HG03342 (cell line): ENCODE measurements around the gene CA5A.
"Not testable (repeated sequence)": the region's sequence is repeated elsewhere in the genome, so short reads cannot be mapped to it uniquely, and the experiment has no call there.

Experiments used
- ATAC-seq: cut with Tn5 transposase; IDR thresholded peaks from one replicate; pipeline ENCODE4 v1.9.1; 2021; ENCODE audit warnings: mild to moderate bottlenecking, moderate library complexity; ENCODE audit not compliant: unreplicated experiment

Gene CA5A

DNA sequence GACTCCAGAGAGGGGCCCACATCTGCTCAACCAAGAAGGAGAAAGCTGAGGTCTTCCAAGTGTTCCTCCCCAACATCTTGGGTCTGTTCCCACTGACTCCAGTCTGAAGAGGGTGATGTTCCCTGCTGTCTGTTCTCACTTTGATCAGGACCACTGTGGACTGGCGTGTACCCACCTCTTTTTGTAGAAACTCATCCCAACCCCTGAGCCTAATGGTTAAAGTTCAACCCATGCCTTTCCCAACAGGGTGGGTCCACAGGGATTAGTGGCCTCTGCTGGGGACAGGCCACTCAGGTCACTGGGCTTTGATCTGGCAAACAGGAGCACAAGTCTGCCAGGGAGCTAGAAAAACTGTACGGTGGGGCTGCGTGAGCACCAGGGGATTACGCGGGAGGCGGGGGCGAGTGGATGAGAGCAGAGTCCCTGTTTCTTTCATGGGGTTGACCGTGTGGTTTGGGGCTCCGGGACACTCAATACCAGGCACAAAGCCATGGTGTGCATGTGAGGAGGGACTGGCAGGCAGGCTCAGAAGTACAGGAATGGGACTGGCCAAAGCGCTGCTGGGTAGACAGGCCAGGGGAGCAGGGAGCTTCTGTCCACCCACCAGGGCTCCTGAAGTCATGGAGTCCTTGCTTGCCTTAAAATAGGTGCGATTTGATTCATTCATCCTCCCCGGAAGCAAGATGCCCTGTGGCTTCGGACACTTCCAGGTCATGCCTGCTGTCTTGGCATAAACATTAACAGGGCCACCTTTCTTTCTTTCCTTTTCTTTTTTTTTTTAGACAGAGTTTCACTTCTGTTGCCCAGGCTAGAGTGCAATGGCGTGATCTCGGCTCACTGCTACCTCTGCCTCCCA lies at the start of gene CA5A:
Gene CA5A (minus strand): TSS at position 155 of the 856 bp plus-strand sequence. CDS start 79 bp downstream, at position 76.
- ATAC-seq, result no peak

- ATAC-seq, result not testable (repeated sequence)
Observed at GRCh38 chr16:87985493-87985892, 49.2 kb upstream of the CA5A start.

- no peak for ATAC-seq
Observed at GRCh38 chr16:87984632-87985267, 48.4 kb upstream of the CA5A start.

GRCh38 chr16:87984180-87984579 lies 47.9 kb upstream of the CA5A start:
- not testable (repeated sequence) for ATAC-seq

DNA sequence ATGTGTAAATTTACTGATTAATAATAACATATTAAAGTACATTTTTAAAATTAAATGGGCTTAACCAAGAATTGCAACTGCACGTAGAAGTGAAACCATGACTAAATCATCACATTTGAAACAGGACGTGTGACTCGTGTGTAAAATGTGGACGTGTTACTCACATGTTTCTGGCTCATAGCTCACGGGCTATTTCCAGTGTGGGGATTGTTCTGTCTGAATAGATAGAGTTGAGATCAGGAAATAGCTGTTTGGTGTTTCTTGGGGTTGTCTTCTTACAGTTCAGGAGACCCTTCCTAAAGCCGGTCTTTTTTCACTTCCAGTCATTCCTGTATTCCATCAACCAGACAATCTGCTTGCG lies 47.4 kb upstream of the CA5A start:
- not testable (repeated sequence) for ATAC-seq

- not testable (repeated sequence) for ATAC-seq
Observed at GRCh38 chr16:87983072-87983736, 46.9 kb upstream of the CA5A start.

DNA sequence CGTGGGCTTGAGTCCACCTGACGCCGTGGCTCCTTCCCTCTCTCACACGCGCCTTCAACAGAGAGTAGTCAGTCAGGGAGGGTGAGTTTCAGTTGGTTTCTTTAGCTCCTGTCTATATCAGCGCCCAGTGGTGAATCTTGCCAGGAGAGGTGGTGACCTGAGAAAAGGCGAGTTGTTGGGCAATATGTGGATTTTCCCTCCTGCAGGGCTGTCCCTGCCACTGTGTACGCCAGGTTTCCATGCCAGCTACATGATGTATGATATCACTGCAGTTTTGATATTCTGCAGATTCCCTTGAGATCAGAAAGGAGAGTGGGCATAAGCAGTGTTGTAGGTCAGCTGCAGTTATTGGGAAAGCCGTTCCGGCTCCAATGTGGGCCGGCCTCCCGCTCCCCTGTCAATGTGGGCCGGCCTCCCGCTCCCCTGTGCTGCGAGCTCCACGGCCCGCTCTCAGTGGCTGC lies 46.3 kb upstream of the CA5A start:
- ATAC-seq, result no peak

DNA sequence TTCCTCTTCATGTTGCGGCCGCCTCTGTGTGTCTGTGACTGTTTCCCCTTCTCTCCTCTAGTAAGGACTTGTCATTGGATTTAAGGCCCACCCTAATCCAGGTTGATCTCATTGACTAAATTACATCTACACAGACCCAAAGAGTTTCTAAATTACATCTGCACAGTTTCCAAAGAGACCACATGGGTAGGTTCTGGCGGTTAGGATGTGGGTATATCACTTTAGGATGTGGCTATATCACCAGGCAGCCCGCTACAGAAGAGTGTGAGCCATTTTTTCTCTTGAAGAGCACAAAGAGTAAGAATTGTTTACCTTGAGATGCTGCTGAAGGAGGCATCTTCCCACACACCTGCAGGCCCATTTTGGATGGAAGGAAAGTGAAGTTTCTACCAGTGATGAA lies 45.0 kb upstream of the CA5A start:
- not testable (repeated sequence) for ATAC-seq

GRCh38 chr16:87979911-87980630 lies 43.7 kb upstream of the CA5A start:
- ATAC-seq, result not testable (repeated sequence)

- no peak for ATAC-seq
Observed at GRCh38 chr16:87979352-87979751, 43.0 kb upstream of the CA5A start.

DNA sequence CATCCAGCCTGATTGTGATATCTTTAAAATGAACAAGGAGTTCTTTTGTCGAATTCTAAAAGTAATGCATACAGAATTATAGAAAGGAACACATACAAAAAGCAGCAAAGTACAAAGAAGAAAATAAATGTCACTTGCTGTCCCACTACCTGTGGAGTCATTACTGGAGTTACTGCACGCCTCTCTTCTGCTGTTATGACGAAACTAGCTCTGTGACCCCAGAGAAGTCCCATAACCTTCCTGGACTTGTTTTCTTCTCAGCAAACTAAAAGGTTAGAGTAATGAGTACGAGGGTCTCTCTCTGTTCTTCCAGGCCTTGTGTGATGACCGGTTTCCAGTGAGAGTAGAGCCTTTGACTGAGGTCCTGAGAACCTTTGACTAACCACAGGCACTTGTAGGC lies 41.8 kb upstream of the CA5A start:
- ATAC-seq, result no peak

- no peak for ATAC-seq
Observed at GRCh38 chr16:87976665-87977064, 40.3 kb upstream of the CA5A start.

GRCh38 chr16:87974178-87974577 lies 37.8 kb upstream of the CA5A start:
- no peak for ATAC-seq

- no peak for ATAC-seq
Observed at GRCh38 chr16:87973717-87974116, 37.4 kb upstream of the CA5A start.

GRCh38 chr16:87971933-87972332 lies 35.6 kb upstream of the CA5A start:
- no peak for ATAC-seq

- ATAC-seq, result no peak
Observed at GRCh38 chr16:87970186-87970585, 33.9 kb upstream of the CA5A start.

DNA sequence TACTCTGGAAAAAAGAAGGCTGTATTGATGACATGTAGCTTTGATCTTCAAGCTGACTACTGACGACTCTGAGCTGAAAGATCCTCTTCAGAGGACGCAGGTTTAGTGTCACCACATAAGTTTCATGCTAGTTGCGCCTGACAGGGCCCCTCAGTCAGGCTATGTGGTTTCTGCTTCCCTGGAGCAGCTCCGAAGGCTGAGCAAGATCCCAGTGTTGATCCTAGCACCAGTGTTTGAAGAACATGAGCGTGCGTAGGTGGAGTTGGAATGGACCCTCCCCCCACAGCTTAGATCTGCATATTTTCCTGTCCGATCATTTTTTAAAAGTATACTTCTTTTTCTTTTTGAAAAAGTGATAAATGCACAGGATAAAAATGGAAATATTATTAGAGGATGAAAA lies 32.2 kb upstream of the CA5A start:
- ATAC-seq, result no peak

DNA sequence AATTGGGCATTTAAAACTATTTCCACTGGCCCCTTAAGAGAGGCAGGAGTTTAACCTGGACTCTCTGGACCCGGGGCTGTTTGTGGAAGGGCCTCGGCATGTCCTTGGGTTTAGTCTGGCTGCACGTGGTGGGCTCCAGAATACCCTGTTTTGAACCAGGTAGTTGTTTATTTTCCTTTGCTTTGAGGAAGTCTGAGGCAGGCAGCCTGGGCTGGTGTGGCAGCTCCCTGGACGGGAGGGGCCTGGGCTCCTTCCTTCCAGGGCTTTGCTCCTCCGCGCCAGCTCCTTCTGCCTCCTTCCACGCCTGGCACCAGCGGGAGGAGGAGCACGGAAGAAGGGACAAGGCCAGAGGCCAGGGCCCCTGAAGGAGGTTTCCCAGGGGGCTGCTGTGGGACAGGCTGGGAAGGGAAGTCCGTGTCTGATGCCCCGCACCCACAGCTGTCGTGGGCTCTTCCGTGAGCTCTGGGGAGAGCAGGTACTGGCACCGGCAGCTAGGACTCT lies 30.4 kb upstream of the CA5A start:
- ATAC-seq, result no peak

DNA sequence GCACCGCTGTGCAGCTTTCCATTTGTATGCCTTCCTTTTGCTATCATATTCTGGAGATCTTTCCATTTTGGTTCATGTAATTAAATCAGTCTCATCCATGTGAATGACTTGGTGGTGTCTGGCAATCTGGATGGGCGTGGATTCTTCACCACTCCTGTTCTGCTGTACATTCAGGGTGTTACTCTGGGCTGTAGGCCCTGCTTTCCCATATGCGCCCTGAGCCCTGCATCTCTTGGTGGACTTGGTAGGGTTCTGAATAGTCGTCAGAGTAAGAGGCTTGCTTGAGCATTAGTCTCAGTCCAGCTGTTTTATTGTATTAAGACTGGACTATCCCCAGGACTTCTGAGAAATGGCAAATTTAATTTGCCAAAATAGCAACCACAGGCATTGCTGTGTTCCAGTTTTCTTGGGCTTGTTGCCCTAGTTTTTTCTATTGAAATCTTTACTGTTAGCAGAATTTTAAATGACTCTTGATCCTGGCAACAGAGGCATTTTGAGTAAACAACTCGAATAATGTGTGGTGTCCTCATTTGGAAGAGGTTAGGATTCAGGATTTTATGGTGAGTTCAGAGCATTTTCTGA lies 29.8 kb upstream of the CA5A start:
- no peak for ATAC-seq

DNA sequence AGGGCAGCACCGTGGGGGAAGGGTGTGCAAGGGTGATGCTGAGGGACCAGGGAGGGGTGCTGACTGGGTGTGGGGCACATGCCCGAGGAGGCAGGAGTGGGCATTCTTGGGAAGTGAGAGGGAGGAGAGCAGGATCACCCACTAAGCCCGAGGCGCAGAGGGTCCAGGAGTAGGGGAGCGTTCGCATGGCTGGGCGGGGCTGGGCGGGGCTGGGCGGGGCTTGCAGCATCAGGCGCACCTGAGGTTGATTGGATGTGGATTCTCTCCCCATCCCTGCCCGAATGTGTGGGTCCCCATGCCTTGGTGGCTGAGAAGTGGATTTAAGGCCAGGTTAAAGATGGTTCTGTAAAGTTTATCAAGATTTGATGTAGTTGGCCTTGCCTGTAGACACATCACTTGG lies 29.1 kb upstream of the CA5A start:
- ATAC-seq, result no peak
